SK-N-DZ (cell line): ENCODE results near the gene KMT5C.

Experiments used
- DNase-seq: peaks from one replicate; pipeline ENCODE4 v3.0.0-alpha.2; 2015; ENCODE audit warnings: low spot score

The KMT5C gene

GRCh38 chr19:55366790-55367189 is 27.1 kb downstream of the KMT5C start:
- DNase-seq = no peak

- no peak for DNase-seq
Observed at GRCh38 chr19:55368106-55368505, 28.4 kb downstream of the KMT5C start.

- no peak for DNase-seq
Observed at GRCh38 chr19:55368701-55369563, 29.3 kb downstream of the KMT5C start.

- DNase-seq = peak; percentile 80
Observed at GRCh38 chr19:55369653-55370304, 30.1 kb downstream of the KMT5C start.

- DNase-seq = no peak
Observed at GRCh38 chr19:55370305-55370988, 30.8 kb downstream of the KMT5C start, which contains the start of gene IL11. Gene IL11, minus strand, starts transcription at chr19:55370463. Its CDS starts 153 bp downstream, at chr19:55370310.

- no peak for DNase-seq
Observed at GRCh38 chr19:55372316-55373081, 32.8 kb downstream of the KMT5C start.

- DNase-seq = no peak
Observed at GRCh38 chr19:55373306-55373992, 33.8 kb downstream of the KMT5C start.

GRCh38 chr19:55373993-55374757 is 34.5 kb downstream of the KMT5C start:
- no peak for DNase-seq

GRCh38 chr19:55376241-55376933 is 36.7 kb downstream of the KMT5C start, which contains the start of gene TMEM190:
Gene TMEM190, plus strand, starts transcription at chr19:55376826. Its CDS starts 28 bp downstream, at chr19:55376854.
- no peak for DNase-seq

- peak; percentile 46 for DNase-seq
Observed at GRCh38 chr19:55377356-55378131, 37.9 kb downstream of the KMT5C start.

- no peak for DNase-seq
Observed at GRCh38 chr19:55379174-55379573, 39.5 kb downstream of the KMT5C start.

GRCh38 chr19:55382013-55382412 is 42.3 kb downstream of the KMT5C start:
- DNase-seq = no peak

GRCh38 chr19:55382522-55383054 is 42.9 kb downstream of the KMT5C start:
- DNase-seq = no peak

- no peak for DNase-seq
Observed at GRCh38 chr19:55383279-55384130, 43.8 kb downstream of the KMT5C start.

GRCh38 chr19:55384131-55384919 is 44.6 kb downstream of the KMT5C start, which contains the start of gene TMEM238:
Gene TMEM238, minus strand, starts transcription at chr19:55384292. Its CDS starts 33 bp downstream, at chr19:55384259.
- no peak for DNase-seq
